LNCaP clone FGC (cell line): ENCODE measurements around the gene TAF4.

ENCODE experiments used
- DNase-seq: peaks from one replicate; pipeline ENCODE4 v3.0.0-alpha.2; 2011; ENCODE audit warnings: low read depth
- H3K4me3 ChIP-seq: 2 replicates; pipeline ENCODE4 v1.5.1; 2011; ENCODE audit warnings: mild to moderate bottlenecking, low read depth, low read length, control low read depth
- CTCF ChIP-seq: IDR thresholded peaks from 2 replicates; pipeline ENCODE4 v1.5.1; 2012; ENCODE audit warnings: mild to moderate bottlenecking; ENCODE audit not compliant: control insufficient read depth, insufficient read depth; ENCODE audit errors: extremely low read depth

Gene TAF4

DNA sequence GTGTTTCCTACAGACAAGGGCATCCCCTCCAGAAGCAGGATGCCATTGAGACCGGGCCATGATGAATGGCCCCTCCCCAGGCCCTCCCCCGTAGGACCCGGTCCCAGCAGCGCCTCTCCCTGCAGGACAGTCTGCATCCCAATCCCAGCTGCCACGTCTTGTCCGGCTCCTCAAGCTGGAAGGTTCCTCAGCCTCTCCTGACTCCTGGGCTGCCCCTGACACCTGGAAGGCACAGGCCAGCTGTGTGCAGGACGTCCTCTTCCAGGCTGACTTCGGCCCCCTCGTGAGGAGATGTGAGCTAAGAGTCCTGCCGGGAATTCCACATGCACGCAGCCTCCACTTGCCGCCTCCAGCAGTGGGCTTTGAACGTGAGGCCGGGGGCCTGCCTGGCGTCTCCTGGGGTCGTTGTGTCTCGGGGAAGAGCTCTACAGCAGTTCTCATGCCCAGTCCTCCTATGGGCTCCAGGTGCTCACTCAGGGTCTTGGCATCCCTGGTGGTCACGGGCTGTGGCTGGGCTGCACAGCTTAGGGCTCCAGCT is 64.4 kb downstream of the TAF4 start:
- no peak for TF ChIP-seq CTCF
- no peak overlapping the region for H3K4me3 ChIP-seq
- DNase-seq: no peak

DNA sequence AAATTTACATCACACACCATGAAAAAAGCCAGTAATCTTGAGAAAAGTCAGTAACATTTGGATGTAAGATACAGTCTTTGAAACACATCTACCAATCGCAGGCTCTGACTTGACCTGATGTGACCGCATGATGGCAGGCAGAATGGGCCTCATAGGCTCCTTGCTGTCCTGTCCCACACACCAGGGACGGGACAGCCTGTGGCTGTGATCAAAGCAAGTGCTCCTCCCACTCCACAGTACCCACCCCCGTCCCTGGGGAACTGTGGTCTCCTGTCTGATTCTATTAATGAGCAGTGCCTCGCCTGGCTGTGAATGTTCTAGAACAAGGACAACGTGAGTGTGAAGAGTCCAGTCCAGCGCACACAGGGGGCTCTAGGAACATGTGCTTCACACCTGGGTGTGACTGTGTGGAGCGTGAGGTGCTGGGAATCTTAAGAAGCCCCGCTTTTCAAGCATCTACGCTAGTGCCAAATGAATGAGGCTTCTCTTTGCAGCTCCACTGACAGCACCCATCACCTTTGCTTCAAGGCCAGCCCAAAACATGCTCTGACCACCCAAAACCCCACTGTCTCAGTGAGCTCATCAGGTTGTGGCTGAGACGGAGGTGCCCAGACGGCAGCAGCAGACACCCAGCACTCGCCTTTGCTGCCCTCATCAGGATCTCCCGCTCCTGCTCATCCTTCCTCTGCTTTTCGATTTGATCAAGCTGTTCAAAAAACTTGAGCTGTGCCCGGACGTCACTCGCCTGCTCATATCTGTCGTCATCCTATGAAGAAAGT is 67.1 kb downstream of the TAF4 start:
- TF ChIP-seq CTCF: no peak
- no peak overlapping the region for H3K4me3 ChIP-seq
- no peak for DNase-seq

DNA sequence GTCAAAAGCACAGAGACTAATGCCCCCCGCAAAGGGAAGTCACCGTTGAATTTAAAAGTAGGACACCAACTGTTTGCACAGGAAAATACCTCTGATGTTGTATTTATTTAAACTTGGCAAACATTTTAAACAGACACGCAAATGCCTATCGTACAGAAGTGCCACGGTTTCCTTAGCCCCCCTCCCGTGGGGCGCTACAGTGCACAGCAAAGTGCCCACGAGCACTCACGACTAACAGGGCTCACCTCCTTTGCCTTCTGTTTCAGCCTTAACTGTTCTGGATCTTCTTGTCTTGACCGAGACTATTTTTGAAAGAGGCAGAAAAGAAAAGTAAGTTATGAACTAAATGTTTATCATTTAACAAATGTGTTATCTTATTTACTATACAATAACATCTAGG is 67.8 kb downstream of the TAF4 start:
- no peak overlapping the region for H3K4me3 ChIP-seq
- DNase-seq: no peak
- no peak for TF ChIP-seq CTCF

DNA sequence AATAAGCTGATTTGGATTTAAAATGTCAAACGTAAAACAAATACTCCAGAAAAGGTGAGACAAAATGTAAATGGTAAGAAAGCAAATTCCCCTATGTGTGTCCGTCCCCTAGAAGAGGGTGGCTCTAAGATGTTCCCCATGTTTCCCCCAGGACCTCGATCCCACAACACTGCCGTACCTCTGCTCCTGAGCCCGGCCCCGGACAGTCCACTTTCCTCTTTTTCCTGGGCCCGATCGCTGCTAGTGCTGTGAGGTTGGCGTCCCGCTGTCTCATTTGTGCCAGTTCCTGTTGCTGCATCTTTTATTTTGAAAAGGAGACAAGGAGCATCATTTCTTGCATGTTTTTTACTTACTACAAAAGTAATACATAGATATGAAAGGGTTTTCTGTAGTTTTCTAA is 68.3 kb downstream of the TAF4 start:
- no peak overlapping the region for H3K4me3 ChIP-seq
- TF ChIP-seq CTCF: no peak
- DNase-seq: no peak

DNA sequence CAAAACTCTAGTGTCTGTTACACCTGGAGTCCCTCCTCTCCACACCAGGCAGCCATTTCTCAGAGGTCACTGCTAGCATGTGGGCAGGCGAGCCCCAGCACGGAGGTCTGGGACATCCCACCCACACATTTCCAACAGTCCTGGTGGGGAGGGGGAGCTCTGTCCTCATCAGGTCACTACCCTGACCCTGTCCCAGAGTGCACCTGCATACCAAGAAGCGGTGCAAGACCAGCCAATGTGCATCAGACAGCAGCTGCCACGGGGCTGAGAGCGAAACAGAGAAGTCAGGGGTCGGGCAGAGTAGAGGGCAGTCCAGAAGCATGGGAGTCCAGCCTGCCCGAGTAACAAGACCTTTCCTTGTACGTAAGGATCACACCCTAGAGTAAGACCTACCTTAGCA is 71.1 kb downstream of the TAF4 start:
- no peak for TF ChIP-seq CTCF
- H3K4me3 ChIP-seq: no peak overlapping the region
- no peak for DNase-seq

GRCh38 chr20:61993058-61993457 is 72.6 kb downstream of the TAF4 start:
- no peak for TF ChIP-seq CTCF
- no peak for DNase-seq
- H3K4me3 ChIP-seq: no peak overlapping the region

DNA sequence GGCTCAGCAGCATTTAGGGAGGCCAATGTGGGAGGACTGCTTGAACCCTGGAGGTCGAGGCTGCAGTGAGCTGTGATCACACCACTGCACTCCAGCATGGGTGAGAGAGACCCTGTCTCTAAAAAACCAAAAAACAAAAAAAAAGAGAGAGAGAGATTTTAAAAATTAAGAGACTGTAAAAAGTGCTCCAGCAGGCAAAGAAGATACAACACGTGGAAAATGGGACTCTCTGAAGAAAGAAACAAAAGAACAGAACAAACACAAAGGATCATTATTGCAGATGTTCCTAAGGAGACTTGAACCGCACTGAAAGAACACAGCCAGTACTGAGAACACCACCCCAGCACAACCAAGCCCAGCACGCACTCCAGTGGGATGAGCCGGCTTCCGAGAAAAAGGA is 74.2 kb downstream of the TAF4 start:
- H3K4me3 ChIP-seq: no peak overlapping the region
- no peak for DNase-seq
- TF ChIP-seq CTCF: no peak
